T47D (cell line): ENCODE measurements around the gene GNA15.
A peak's percentile ranks its signal among the peaks of the same experiment; 100 is the strongest.
"Not testable (repeated sequence)": the region's sequence is repeated elsewhere in the genome, so short reads cannot be mapped to it uniquely, and the experiment has no call there.

Source experiments
- DNase-seq, 2 experiments: peaks; one replicate each; pipeline versions ENCODE4 v3.0.0 to v3.0.0-alpha.2; 2011 to 2012; ENCODE audit warnings: low read depth in 1 of 2, low spot score in 1 of 2
- JUND ChIP-seq: IDR thresholded peaks from 2 replicates; pipeline ENCODE4 v1.6.1; 2012; ENCODE audit warnings: low read depth
- in situ Hi-C: cut with HindIII; loops from 2 replicates; pipeline ENCODE4 v1.10.0; 2016; ENCODE audit warnings: low sequenced_read_pairs, low pct_unique_long_range_greater_than_20kb

GNA15 gene

DNA sequence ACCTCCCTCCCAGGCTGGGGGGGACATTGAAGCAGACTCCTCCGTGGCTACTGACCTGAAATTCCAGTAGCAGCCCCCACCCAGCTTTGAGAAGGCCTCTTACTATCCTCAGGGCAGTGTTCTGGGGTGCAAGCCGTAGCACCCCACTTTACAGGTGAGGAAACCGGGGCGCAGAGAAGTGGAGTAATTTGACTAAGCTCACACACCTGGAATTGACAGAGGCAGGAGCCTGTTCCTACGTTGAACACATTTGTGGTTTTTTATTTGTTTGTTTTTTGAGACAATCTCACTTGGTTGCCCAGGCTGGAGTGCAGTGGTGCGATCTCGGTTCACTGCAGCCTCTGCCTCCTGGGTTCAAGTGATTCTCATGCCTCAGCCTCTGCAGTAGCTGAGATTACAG lies 28.1 kb downstream of the GNA15 start:
- in situ Hi-C loops: no loop called here
- DNase-seq: no peak
- TF ChIP-seq JUND: no peak

DNA sequence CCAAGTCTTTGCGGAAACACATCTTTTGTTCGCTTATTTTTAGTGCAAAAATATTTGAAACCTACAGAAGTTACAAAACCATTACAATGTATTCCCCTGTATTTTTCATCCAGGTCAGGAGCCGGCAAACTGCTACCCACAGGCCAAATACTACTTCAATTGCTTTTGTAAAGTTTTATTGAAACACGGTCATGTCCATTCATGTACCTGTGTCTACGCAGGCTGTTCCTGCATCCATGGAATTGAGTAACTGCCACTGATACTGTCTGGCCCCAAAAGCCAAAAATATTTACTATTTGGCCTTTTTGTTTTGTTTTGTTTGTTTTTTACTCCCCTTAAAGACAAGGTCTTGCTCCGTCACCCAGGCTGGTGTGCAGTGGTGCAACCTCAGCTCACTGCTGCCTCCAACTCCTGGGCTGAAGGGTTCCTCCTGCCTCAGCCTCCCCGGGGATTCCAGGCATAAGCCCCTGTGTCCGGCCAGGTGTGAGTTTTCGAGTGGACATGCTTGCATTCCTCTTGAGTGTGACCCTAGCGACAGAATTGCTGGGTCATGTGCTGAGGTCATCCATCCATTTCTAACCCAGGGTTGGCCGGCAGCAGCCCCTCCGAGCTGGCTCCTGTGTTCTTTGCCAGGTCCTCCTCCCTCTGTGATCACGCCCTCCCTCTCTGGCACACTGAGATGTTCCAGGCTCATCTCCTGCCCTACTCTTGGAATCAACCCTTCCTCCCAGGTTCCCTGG lies 31.9 kb downstream of the GNA15 start:
- DNase-seq: no peak
- in situ Hi-C loops: no loop called here
- no peak for TF ChIP-seq JUND

DNA sequence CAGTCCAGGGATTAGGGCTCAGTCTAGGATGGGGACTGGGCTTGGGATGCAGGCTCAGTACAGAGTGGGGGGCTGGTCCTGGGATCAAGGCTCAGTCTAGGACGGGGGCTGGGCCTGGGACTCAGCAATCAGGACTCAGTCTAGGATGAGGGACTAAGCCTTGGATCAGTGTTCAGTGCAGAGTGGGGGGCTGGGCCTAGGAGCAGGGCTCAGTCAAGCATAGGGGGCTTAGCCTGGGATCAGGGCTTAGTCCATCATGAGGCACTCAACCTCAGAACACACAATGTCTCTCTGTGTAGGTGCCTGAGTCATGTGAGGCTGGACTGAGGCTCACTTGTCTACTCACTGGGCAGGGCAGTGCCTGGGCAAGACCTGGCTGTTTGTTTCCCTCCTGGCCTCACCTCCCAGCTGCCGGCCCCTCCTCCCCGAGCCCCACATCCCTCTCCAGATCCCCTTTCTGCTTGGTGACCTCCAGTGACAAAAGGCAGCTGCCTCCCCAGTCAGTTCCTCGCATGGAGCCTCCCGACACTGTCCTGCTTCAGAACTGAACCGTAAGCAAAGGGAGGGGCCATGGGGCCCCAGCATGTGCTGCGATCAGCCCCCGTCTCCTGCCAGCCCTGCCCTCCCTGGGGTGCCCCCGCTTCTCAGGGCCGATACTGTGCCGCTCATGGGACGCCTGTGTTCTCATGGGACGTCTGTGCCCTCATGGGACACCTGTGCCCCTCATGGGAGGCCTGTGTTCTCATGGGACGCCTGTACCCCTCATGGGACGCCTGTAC lies 36.2 kb downstream of the GNA15 start:
- no peak for DNase-seq
- in situ Hi-C loops: no loop called here

DNA sequence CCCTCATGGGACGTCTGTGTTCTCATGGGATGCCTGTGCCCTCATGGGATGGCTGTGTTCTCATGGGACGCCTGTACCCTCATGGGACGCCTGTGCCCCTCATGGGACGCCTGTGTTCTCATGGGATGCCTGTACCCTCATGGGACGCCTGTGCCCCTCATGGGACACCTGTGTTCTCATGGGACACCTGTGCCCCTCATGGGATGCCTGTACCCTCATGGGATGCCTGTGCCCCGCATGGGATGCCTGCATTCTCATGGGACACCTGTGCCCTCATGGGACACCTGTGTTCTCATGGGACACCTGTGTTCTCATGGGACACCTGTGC lies 36.8 kb downstream of the GNA15 start:
- DNase-seq, in situ Hi-C loops: not testable (repeated sequence)

More for the DNA sequence above, 36.2 kb downstream of the GNA15 start:
- TF ChIP-seq JUND: no peak

DNA sequence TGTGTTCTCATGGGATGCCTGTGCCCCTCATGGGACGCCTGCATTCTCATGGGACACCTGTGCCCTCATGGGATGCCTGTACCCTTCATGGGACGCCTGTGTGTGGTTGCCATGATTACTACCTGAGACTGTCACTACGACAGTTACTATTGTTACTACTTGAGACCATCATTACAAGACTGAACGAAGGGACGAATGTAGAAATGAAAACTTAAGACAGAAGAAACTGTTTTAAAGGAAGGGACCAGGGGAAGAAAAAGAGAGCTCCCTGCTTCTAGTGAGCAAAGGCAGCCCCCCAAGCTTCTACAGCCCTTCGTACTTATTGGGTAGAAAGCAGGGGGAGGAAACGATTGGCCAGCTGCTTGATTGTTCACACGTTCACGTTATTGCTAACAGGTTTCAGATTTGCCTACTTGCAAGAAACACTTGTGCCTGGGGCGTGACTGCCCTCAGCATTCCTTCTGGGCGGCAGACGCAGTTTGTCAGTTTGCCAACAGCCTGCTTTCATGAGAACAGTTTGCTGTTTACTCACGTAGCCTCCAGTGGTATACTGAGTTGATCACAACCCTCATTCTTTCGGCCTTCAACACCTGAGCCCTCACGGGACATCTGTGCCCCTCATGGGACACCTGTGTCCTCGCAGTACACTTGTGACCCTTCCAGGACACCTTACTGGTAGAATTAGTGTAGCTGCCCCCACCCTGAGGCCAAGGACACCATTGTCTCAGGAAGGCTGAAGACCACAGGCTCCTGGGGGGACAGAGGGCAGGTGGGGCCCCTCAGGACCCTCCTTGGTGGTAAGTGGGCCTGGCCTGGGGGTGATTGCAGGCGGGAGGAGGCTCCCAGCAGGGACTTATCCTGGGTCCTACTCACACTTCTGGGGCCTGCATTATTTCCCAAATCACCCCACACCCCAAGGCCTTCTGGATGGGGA lies 40.2 kb downstream of the GNA15 start:
- DNase-seq: peak in 1 of 2 experiments; percentile 79
- in situ Hi-C loops: no loop called here

DNA sequence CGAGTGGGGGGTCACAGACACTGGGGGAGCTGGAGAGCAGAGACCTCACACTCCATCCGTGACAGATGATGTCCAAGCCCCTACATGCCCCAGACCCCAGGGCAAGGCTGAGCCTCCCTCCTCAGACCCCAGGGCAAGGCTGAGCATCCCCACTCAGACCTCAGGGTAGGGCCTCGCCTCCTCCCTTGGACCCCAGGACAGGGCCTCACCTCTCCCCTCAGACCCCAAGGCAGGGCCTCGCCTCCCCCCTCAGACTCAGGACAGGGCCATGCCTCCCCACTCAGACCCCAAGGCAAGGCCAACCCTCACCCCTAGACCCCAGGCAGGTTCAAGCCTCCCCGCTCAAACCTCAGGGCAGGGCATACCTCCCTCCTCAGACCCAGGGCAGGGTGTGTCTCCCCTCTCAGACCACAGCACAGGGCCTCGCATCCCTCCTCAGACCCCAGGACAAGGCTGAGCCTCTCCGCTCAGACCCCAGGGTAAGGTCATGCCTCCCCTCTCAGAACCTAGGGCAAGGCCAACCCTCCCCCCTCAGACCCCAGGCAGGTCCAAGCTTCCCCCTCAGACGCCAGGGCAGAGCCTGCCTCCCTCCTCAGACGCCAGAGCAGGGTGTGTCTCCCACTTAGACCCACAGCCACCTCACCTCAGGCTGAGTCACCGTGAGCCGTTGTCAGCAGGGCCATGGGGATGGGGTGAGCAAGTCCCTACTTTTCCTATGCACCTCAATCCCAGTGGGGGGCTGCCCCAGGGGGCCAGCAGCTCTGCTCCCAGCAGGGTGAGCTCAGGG lies 41.1 kb downstream of the GNA15 start:
- no peak for TF ChIP-seq JUND
- in situ Hi-C loops: no loop called here
- DNase-seq: no peak

More for the DNA sequence above, 40.2 kb downstream of the GNA15 start:
- no peak for TF ChIP-seq JUND

DNA sequence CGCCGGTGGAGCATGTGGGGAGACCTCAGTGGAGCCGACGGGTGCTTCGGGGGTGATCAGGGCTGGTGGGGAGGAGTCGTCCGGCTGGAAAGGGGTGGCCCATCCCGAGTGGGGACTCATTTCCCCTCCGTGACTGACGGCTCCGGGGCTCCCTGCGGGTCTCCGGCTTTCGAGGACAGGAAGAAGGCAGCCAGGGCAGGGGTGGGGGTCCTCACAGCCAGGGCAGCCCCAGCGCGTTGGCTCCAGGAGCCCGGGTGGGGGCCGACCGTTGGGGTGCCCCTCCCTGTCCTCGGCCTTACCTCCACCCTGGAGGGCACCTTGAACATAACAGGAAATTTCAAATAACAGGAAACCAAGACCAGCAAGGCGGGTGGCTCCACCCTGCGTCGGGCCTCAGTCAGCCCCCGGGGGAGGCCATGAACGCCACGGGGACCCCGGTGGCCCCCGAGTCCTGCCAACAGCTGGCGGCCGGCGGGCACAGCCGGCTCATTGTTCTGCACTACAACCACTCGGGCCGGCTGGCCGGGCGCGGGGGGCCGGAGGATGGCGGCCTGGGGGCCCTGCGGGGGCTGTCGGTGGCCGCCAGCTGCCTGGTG lies 42.6 kb downstream of the GNA15 start, which contains the start of gene S1PR4:
Gene S1PR4, plus strand, starts transcription at position 393 of the 596 bp plus-strand sequence. Its CDS starts 24 bp downstream, at position 417.
- no peak for TF ChIP-seq JUND
- no peak for DNase-seq
- in situ Hi-C loops: no loop called here

DNA sequence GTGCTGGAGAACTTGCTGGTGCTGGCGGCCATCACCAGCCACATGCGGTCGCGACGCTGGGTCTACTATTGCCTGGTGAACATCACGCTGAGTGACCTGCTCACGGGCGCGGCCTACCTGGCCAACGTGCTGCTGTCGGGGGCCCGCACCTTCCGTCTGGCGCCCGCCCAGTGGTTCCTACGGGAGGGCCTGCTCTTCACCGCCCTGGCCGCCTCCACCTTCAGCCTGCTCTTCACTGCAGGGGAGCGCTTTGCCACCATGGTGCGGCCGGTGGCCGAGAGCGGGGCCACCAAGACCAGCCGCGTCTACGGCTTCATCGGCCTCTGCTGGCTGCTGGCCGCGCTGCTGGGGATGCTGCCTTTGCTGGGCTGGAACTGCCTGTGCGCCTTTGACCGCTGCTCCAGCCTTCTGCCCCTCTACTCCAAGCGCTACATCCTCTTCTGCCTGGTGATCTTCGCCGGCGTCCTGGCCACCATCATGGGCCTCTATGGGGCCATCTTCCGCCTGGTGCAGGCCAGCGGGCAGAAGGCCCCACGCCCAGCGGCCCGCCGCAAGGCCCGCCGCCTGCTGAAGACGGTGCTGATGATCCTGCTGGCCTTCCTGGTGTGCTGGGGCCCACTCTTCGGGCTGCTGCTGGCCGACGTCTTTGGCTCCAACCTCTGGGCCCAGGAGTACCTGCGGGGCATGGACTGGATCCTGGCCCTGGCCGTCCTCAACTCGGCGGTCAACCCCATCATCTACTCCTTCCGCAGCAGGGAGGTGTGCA lies 43.3 kb downstream of the GNA15 start:
- in situ Hi-C loops: no loop called here
- no peak for TF ChIP-seq JUND
- no peak for DNase-seq

DNA sequence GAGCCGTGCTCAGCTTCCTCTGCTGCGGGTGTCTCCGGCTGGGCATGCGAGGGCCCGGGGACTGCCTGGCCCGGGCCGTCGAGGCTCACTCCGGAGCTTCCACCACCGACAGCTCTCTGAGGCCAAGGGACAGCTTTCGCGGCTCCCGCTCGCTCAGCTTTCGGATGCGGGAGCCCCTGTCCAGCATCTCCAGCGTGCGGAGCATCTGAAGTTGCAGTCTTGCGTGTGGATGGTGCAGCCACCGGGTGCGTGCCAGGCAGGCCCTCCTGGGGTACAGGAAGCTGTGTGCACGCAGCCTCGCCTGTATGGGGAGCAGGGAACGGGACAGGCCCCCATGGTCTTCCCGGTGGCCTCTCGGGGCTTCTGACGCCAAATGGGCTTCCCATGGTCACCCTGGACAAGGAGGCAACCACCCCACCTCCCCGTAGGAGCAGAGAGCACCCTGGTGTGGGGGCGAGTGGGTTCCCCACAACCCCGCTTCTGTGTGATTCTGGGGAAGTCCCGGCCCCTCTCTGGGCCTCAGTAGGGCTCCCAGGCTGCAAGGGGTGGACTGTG lies 44.0 kb downstream of the GNA15 start:
- in situ Hi-C loops: no loop called here
- TF ChIP-seq JUND: no peak
- DNase-seq: no peak

DNA sequence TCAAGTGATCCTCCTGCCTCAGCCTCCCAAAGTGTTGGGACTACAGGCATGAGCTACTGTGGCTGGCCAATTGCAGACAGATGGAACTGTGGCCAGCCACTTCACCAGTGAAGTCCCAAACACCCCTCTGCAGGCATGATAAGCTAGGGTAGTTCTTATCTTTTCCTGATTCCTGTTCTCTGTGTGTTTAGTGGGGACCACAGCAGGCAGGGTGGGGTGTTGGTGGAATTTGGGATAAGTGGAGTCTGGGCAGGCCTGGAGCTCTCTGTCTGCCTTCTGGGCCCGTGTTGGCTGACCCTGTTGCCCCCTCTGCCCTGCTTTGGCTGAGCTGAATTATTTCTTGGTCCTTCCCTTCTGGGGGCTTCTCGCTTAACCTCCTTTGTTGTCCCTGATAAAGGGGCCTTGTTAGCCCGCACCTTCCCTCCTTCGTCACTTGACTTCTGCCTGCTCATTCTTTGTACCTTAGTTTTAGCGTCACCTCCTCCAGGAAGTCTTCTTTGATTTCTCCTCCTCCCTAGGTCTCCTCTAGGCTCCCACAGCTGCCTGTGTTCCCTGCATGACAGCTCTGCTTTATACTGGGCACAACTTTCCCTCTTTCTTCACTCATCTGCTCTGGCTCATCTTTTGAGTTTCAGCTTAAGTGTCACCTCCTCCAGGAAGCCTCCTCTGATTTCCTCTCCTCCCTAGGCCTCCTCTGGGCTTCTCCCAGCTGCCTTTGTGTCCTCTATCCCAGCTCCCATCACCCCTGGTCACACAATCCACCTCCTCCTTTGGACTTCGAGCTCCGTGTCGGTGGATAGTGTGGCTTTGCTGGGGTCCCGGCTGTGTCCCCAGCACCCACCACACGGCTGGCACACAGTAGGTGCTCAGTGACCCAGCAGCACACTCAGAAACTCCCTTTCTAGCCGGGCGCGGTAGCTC lies 48.1 kb downstream of the GNA15 start:
- no peak for TF ChIP-seq JUND
- DNase-seq: no peak
- in situ Hi-C loops: no loop called here
